Measurements from ENCODE around the gene CFAP68.

CFAP68 gene

DNA sequence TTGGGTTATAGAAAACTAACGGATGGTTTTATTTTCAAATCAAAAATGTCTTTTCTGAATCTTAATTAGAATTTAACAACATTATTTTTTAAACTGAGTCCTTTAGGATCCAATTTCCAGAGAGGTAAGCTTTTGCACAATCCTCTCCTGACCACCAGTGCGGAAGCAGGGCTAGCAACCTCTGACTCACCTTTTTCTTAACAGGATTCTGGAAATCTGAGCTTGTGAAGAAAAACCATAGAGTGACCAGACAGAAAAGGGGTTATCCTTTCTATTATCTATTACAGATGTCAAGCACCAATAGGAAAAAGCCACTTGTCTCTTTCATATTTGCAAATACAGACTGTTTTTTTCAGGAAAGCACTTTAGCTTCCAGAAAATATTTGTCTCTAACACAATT, 33.3 kb upstream of the CFAP68 start:
- H3K9me3 ChIP-seq (ENCODE audit: control insufficient read depth, low read length): no peaks in the 10 kb centered on the region
- no peak overlapping the region for H3K18ac ChIP-seq (ENCODE audit: low read depth in 1 of 2, low read length in 2 of 2)
- DNase-seq: peak; percentile 47
- H2BK15ac ChIP-seq (ENCODE audit: low read depth, poor library complexity, severe bottlenecking): no peak overlapping the region
- H2BK5ac ChIP-seq (ENCODE audit: low read depth, low read length, poor library complexity, severe bottlenecking): no peak overlapping the region
- H3K4me3 ChIP-seq (ENCODE audit: insufficient read depth in 1 of 2, low read depth in 1 of 2, low read length in 2 of 2): no peak overlapping the region
- 60% methylated on average over 1 of the region's 2 CpGs for WGBS
- no peak overlapping the region for H3K23ac ChIP-seq (ENCODE audit: low read length in 2 of 2)
- peaks cover 6% of the 10 kb centered on the region for H3K79me1 ChIP-seq (replicated peaks; ENCODE audit: low read length, poor library complexity, severe bottlenecking)
- H3K27me3 ChIP-seq (ENCODE audit: control insufficient read depth in 1 of 2, insufficient read depth in 1 of 2, low read length in 2 of 2): no peaks in the 10 kb centered on the region
- no peak overlapping the region for H2AK5ac ChIP-seq (ENCODE audit: low read length, severe bottlenecking)
- H3K27ac ChIP-seq (ENCODE audit: low read length, poor library complexity, severe bottlenecking): no peak overlapping the region
- H4K8ac ChIP-seq (ENCODE audit: low read length): no peak overlapping the region
- no peak overlapping the region for H2BK120ac ChIP-seq (ENCODE audit: low read depth, low read length)
- no peak overlapping the region for H3K4ac ChIP-seq (ENCODE audit: low read depth in 1 of 2, low read length in 2 of 2)
- peaks cover 0 to 39% of the 10 kb centered on the region in 2 experiments for H3K36me3 ChIP-seq (ENCODE audit: control insufficient read depth in 1 of 2, insufficient read depth in 2 of 2, low read depth in 1 of 2, low read length in 2 of 2)
- no peak overlapping the region for H2AFZ ChIP-seq (ENCODE audit: low read depth, low read length)
- peak overlapping the region; percentile 57 for H3K9ac ChIP-seq (ENCODE audit: low read length)
- H3K4me1 ChIP-seq (ENCODE audit: control insufficient read depth, insufficient read depth, low read depth, low read length): peaks cover 3% of the 10 kb centered on the region
- H3K4me2 ChIP-seq (ENCODE audit: low read length, poor library complexity, severe bottlenecking): no peak overlapping the region
- no peak overlapping the region for H4K91ac ChIP-seq (ENCODE audit: low read length)
- H3K14ac ChIP-seq (ENCODE audit: low read length in 2 of 2): no peak overlapping the region
- H2BK12ac ChIP-seq (ENCODE audit: low read length in 2 of 2): no peak overlapping the region

DNA sequence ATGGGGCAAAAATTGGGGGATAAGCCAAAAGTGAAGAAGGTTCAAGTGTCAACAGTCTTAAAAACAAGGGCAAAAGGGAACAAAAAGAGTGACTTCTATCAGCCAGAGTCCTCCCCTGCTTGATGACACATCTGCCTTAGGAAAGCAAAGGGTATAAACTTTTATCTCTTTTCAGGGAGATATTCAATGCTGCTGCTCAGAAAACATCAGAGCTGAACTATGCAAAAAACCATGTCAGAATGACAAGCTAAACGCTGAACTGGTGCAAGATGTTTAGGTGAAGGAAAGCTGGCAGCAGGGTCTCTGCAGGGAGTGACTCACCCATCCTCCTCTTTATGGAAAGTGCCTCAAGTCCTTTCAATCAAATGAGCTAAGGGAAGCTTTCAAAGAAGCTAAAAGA, 32.7 kb upstream of the CFAP68 start:
- Histone ChIP-seq H3K14ac (ENCODE audit: low read length in 2 of 2) (no peak overlapping the region), H2BK15ac (ENCODE audit: low read depth, poor library complexity, severe bottlenecking) (no peak overlapping the region), H3K4me1 (ENCODE audit: control insufficient read depth, insufficient read depth, low read depth, low read length) (peaks cover 3% of the 10 kb centered on the region), H3K9me3 (ENCODE audit: control insufficient read depth, low read length) (no peaks in the 10 kb centered on the region), H2BK12ac (ENCODE audit: low read length in 2 of 2) (no peak overlapping the region), H3K27me3 (ENCODE audit: control insufficient read depth in 1 of 2, insufficient read depth in 1 of 2, low read length in 2 of 2) (no peaks in the 10 kb centered on the region), H3K18ac (ENCODE audit: low read depth in 1 of 2, low read length in 2 of 2) (no peak overlapping the region), H3K4me2 (ENCODE audit: low read length, poor library complexity, severe bottlenecking) (no peak overlapping the region), H3K9ac (ENCODE audit: low read length) (peak overlapping the region; percentile 57), H3K4me3 (ENCODE audit: insufficient read depth in 1 of 2, low read depth in 1 of 2, low read length in 2 of 2) (no peak overlapping the region), H3K79me1 (replicated peaks; ENCODE audit: low read length, poor library complexity, severe bottlenecking) (peaks cover 6% of the 10 kb centered on the region), H2AFZ (ENCODE audit: low read depth, low read length) (no peak overlapping the region), H3K4ac (ENCODE audit: low read depth in 1 of 2, low read length in 2 of 2) (no peak overlapping the region), H4K8ac (ENCODE audit: low read length) (no peak overlapping the region), H4K91ac (ENCODE audit: low read length) (no peak overlapping the region), H2AK5ac (ENCODE audit: low read length, severe bottlenecking) (no peak overlapping the region), H2BK120ac (ENCODE audit: low read depth, low read length) (no peak overlapping the region), H2BK5ac (ENCODE audit: low read depth, low read length, poor library complexity, severe bottlenecking) (no peak overlapping the region), H3K23ac (ENCODE audit: low read length in 2 of 2) (no peak overlapping the region), H3K36me3 (ENCODE audit: control insufficient read depth in 1 of 2, insufficient read depth in 2 of 2, low read depth in 1 of 2, low read length in 2 of 2) (peaks cover 0 to 39% of the 10 kb centered on the region in 2 experiments), H3K27ac (ENCODE audit: low read length, poor library complexity, severe bottlenecking) (peak overlapping the region; percentile 31)
- DNase-seq: peak; percentile 70
- 0% methylated on average over 1 of the region's 1 CpG for WGBS

DNA sequence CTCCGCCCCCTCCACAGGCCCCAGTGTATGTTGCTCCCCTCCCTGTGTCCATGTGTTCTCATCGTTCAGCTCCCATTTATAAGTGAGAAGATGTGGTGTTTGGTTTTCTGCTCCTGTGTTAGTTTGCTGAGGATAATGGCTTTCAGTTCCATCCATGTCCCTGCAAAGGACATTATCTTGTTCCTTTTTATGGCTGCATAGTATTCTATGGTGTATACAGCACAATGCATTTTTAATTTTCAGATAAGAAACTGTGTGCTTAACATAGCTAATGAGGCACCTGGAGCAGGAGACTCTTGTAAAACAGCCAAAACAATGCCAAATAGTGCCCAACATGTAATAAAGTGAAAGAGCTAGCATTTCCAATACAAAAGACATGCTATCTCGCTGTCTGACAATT, 29.7 kb upstream of the CFAP68 start:
- peaks cover 5 to 40% of the 10 kb centered on the region in 2 experiments for H3K36me3 ChIP-seq (ENCODE audit: control insufficient read depth in 1 of 2, insufficient read depth in 2 of 2, low read depth in 1 of 2, low read length in 2 of 2)
- no peak overlapping the region for H3K18ac ChIP-seq (ENCODE audit: low read depth in 1 of 2, low read length in 2 of 2)
- H3K23ac ChIP-seq (ENCODE audit: low read length in 2 of 2): no peak overlapping the region
- H2BK120ac ChIP-seq (ENCODE audit: low read depth, low read length): no peak overlapping the region
- no peak overlapping the region for H3K27ac ChIP-seq (ENCODE audit: low read length, poor library complexity, severe bottlenecking)
- no peak overlapping the region for H2BK15ac ChIP-seq (ENCODE audit: low read depth, poor library complexity, severe bottlenecking)
- 100% methylated on average over 1 of the region's 3 CpGs for WGBS
- no peak overlapping the region for H2BK12ac ChIP-seq (ENCODE audit: low read length in 2 of 2)
- no peaks in the 10 kb centered on the region for H3K9me3 ChIP-seq (ENCODE audit: control insufficient read depth, low read length)
- no peak overlapping the region for H4K91ac ChIP-seq (ENCODE audit: low read length)
- H3K9ac ChIP-seq (ENCODE audit: low read length): no peak overlapping the region
- no peak overlapping the region for H3K4ac ChIP-seq (ENCODE audit: low read depth in 1 of 2, low read length in 2 of 2)
- H2AK5ac ChIP-seq (ENCODE audit: low read length, severe bottlenecking): no peak overlapping the region
- H3K14ac ChIP-seq (ENCODE audit: low read length in 2 of 2): no peak overlapping the region
- DNase-seq: no peak
- no peak overlapping the region for H2AFZ ChIP-seq (ENCODE audit: low read depth, low read length)
- peaks cover 3% of the 10 kb centered on the region for H3K79me1 ChIP-seq (replicated peaks; ENCODE audit: low read length, poor library complexity, severe bottlenecking)
- no peak overlapping the region for H3K4me2 ChIP-seq (ENCODE audit: low read length, poor library complexity, severe bottlenecking)
- H2BK5ac ChIP-seq (ENCODE audit: low read depth, low read length, poor library complexity, severe bottlenecking): no peak overlapping the region
- H4K8ac ChIP-seq (ENCODE audit: low read length): no peak overlapping the region
- no peaks in the 10 kb centered on the region for H3K27me3 ChIP-seq (ENCODE audit: control insufficient read depth in 1 of 2, insufficient read depth in 1 of 2, low read length in 2 of 2)
- H3K4me3 ChIP-seq (ENCODE audit: insufficient read depth in 1 of 2, low read depth in 1 of 2, low read length in 2 of 2): no peak overlapping the region
- peaks cover 3% of the 10 kb centered on the region for H3K4me1 ChIP-seq (ENCODE audit: control insufficient read depth, insufficient read depth, low read depth, low read length)

DNA sequence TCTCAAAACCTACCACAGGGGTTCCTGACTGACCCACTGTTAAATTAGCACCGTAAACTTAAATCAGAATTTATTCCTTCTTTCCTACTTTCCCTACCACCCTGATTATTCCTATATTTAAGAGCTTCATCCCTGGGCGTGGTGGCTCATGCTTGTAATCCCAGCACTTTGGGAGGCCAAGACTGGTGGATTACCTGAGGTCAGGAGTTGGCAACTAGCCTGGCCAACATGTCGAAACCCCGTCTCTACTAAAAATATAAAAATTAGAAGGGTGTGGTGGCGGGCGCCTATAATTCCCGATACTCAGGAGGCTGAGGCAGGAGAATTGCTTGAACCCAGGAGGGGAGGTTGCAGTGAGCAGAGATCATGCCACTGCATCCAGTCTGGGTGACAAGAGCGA, 28.3 kb upstream of the CFAP68 start:
- H3K4me1 ChIP-seq (ENCODE audit: control insufficient read depth, insufficient read depth, low read depth, low read length): peaks cover 3% of the 10 kb centered on the region
- no peak overlapping the region for H4K8ac ChIP-seq (ENCODE audit: low read length)
- H2BK15ac ChIP-seq (ENCODE audit: low read depth, poor library complexity, severe bottlenecking): no peak overlapping the region
- no peak overlapping the region for H3K9ac ChIP-seq (ENCODE audit: low read length)
- no peak overlapping the region for H2BK120ac ChIP-seq (ENCODE audit: low read depth, low read length)
- 97% methylated on average over 8 of the region's 8 CpGs for WGBS
- H3K4me2 ChIP-seq (ENCODE audit: low read length, poor library complexity, severe bottlenecking): no peak overlapping the region
- no peak overlapping the region for H3K27ac ChIP-seq (ENCODE audit: low read length, poor library complexity, severe bottlenecking)
- no peak overlapping the region for H2BK12ac ChIP-seq (ENCODE audit: low read length in 2 of 2)
- DNase-seq: no peak
- H3K4me3 ChIP-seq (ENCODE audit: insufficient read depth in 1 of 2, low read depth in 1 of 2, low read length in 2 of 2): no peak overlapping the region
- H3K36me3 ChIP-seq (ENCODE audit: control insufficient read depth in 1 of 2, insufficient read depth in 2 of 2, low read depth in 1 of 2, low read length in 2 of 2): peaks cover 5 to 49% of the 10 kb centered on the region in 2 experiments
- H3K79me1 ChIP-seq (replicated peaks; ENCODE audit: low read length, poor library complexity, severe bottlenecking): peaks cover 1% of the 10 kb centered on the region
- no peak overlapping the region for H3K23ac ChIP-seq (ENCODE audit: low read length in 2 of 2)
- H4K91ac ChIP-seq (ENCODE audit: low read length): no peak overlapping the region
- H3K27me3 ChIP-seq (ENCODE audit: control insufficient read depth in 1 of 2, insufficient read depth in 1 of 2, low read length in 2 of 2): no peaks in the 10 kb centered on the region
- H3K4ac ChIP-seq (ENCODE audit: low read depth in 1 of 2, low read length in 2 of 2): no peak overlapping the region
- H3K9me3 ChIP-seq (ENCODE audit: control insufficient read depth, low read length): no peaks in the 10 kb centered on the region
- H2AFZ ChIP-seq (ENCODE audit: low read depth, low read length): no peak overlapping the region
- H2AK5ac ChIP-seq (ENCODE audit: low read length, severe bottlenecking): no peak overlapping the region
- H3K14ac ChIP-seq (ENCODE audit: low read length in 2 of 2): no peak overlapping the region
- H3K18ac ChIP-seq (ENCODE audit: low read depth in 1 of 2, low read length in 2 of 2): no peak overlapping the region
- no peak overlapping the region for H2BK5ac ChIP-seq (ENCODE audit: low read depth, low read length, poor library complexity, severe bottlenecking)

Data from mesenchymal stem cell (in vitro differentiated cells and primary cell).